Ovary (tissue), 9 donors: ENCODE results near the gene MEG3. TPM values are rescaled to one million over a fixed set of nuclear protein-coding genes. Genes with fewer than 3 reads are reported as not detected.
A peak's percentile ranks its signal among the peaks of the same experiment; 100 is the strongest.

Experiments
- DNase-seq, 5 donors: peaks; one replicate each; pipeline ENCODE4 v3.0.0-alpha.2; 2019 to 2020
- H3K27ac ChIP-seq, 2 donors: fragments of 200-600 bp; one replicate each; pipeline versions ENCODE4 v1.5.1 to v1.8.0; 2019 to 2022
- H3K27me3 ChIP-seq: fragments of 200-600 bp; one replicate; pipeline ENCODE4 v1.8.0; 2022
- H3K36me3 ChIP-seq: fragments of 200-600 bp; sonication (generic); one replicate; pipeline ENCODE4 v1.5.1; 2019
- H3K4me1 ChIP-seq: one replicate; pipeline ENCODE4 v1.8.1; 2013; ENCODE audit warnings: mild to moderate bottlenecking, moderate library complexity; ENCODE audit not compliant: insufficient read depth
- H3K4me3 ChIP-seq: fragments of 200-600 bp; sonication (generic); one replicate; pipeline ENCODE4 v1.5.1; 2017
- H3K9me3 ChIP-seq, 2 donors: fragments of 200-600 bp in 1 of 2; sonication (generic) in 1 of 2; one replicate each; pipeline versions ENCODE4 v1.5.1 to v1.8.1; 2013 to 2019; ENCODE audit warnings: mild to moderate bottlenecking in 1 of 2, moderate library complexity in 1 of 2
- EP300 ChIP-seq: sonication (generic); formaldehyde crosslinking; IDR thresholded peaks from one replicate; pipeline ENCODE4 v1.6.1; 2017; ENCODE audit warnings: antibody characterized with exemption
- POLR2A ChIP-seq: fragments of 450-650 bp; IDR thresholded peaks from one replicate; pipeline ENCODE4 v1.6.1; 2017; ENCODE audit warnings: antibody characterized with exemption, mild to moderate bottlenecking, moderate library complexity
- WGBS, 3 donors: extraction: QIAGEN DNeasy Blood & Tissue Kit in 1 of 3; methylation state at CpG; one replicate each; pipeline versions ENCODE4 v1.1.5 to v1.1.7; 2013 to 2017; 5-methylcytosine and 5-hydroxymethylcytosine counted together
- intact Hi-C, 4 donors: fragments of 100-400 bp; cut with DNase I; formaldehyde crosslinking; loops; one replicate each; pipeline versions ENCODE4 v1.11.0 to v1.15.1; 2022 to 2023
- polyA plus RNA-seq, 2 donors: library from polyadenylated mRNA; stranded (reverse); fragments of 200-250 nt in 1 of 2; fragments of 350-450 nt in 1 of 2; fragmentation: Illumina TruSeq in 1 of 2; extraction: RNeasy Lipid Tissue Mini Kit (QIAGEN cat#74804) in 1 of 2; gene quantifications; one replicate each; pipeline ENCODE4 v1.2.3, GENCODE V29; 2013 to 2014
- total RNA-seq, 7 donors: library from RNA; depleted of rRNA in 2 of 7; stranded (reverse); fragments of >200 nt in 2 of 7; fragmentation: NEBNext Ultra II Directional in 3 of 7; extraction: Animal tissue kit (Norgen Biotek cat#: 25700) in 3 of 7; gene quantifications; one replicate each; pipeline versions ENCODE4 v1.1.0 to v1.2.4, GENCODE V29; 2016 to 2023
- TF ChIP-seq, protein P1 (sequence below), 3 donors: fragments of 450-650 bp in 2 of 3; fragments of 200-600 bp in 1 of 3; IDR thresholded peaks; one replicate each; pipeline versions ENCODE4 v1.5.1 to v1.8.0; 2016 to 2022; ENCODE audit warnings: antibody characterized with exemption in 3 of 3, mild to moderate bottlenecking in 1 of 3
- donor health status: DM: no; HTN: no; CAD: no; lungs with moderate emphysema.
- donor health status: DM: no; HTN: no; CAD: no.
- donor health status: Bipolar disorder and iron deficiency.
- donor health status: DM: yes; HTN: yes; CAD: no.
- donor health status: DM: no; HTN: no; CAD: no.
- donor health status: DM: yes; HTN: yes; CAD: no.

The MEG3 gene
- total and polyA plus RNA-seq, 9 donors: 186 to 1,950 (median 396) TPM

DNA sequence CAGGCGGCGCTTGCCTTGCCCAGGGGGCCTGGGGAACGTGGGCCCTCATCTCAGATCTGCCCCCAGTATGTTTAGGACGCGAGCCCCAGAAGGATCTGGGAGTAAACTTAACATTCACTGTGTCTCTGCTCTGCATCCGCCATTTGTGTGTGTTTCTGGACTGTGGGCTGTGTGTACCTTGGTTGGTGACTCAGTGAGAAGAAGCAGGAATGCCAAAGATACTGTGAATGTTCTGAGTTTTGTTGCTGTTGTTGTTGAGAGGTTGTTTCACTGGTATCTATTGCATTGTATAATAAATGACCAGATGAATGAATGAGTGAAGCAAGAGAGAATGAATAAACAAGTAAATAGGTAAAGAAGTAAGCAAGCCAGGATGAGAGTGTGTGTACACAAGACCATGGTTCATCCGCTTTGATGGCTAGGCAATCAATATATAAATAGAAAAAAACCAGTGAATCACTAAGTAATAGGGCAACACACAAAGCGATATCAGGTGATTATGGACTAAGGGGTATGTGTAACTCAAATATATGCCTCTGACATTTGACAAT, 20.5 kb downstream of the MEG3 start:
- H3K4me3 ChIP-seq: no peak overlapping the region
- H3K27ac ChIP-seq: no peak overlapping the region
- DNase-seq: peak in 2 of 5 donors; percentile 9 to 23
- TF ChIP-seq, protein P1, sequence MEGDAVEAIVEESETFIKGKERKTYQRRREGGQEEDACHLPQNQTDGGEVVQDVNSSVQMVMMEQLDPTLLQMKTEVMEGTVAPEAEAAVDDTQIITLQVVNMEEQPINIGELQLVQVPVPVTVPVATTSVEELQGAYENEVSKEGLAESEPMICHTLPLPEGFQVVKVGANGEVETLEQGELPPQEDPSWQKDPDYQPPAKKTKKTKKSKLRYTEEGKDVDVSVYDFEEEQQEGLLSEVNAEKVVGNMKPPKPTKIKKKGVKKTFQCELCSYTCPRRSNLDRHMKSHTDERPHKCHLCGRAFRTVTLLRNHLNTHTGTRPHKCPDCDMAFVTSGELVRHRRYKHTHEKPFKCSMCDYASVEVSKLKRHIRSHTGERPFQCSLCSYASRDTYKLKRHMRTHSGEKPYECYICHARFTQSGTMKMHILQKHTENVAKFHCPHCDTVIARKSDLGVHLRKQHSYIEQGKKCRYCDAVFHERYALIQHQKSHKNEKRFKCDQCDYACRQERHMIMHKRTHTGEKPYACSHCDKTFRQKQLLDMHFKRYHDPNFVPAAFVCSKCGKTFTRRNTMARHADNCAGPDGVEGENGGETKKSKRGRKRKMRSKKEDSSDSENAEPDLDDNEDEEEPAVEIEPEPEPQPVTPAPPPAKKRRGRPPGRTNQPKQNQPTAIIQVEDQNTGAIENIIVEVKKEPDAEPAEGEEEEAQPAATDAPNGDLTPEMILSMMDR (IDR thresholded peaks at IDR 0.05): no peak
- TF ChIP-seq EP300 (no peak), POLR2A (no peak)
- H3K9me3 ChIP-seq: no peaks in the 10 kb centered on the region
- no peaks in the 10 kb centered on the region for H3K36me3 ChIP-seq
- H3K4me1 ChIP-seq: no peaks in the 10 kb centered on the region
- no peaks in the 10 kb centered on the region for H3K27me3 ChIP-seq
- intact Hi-C loops: no loop called here
- WGBS, 3 donors: 92 to 95% (median 94%) methylated on average over 8 of the region's 8 CpGs

DNA sequence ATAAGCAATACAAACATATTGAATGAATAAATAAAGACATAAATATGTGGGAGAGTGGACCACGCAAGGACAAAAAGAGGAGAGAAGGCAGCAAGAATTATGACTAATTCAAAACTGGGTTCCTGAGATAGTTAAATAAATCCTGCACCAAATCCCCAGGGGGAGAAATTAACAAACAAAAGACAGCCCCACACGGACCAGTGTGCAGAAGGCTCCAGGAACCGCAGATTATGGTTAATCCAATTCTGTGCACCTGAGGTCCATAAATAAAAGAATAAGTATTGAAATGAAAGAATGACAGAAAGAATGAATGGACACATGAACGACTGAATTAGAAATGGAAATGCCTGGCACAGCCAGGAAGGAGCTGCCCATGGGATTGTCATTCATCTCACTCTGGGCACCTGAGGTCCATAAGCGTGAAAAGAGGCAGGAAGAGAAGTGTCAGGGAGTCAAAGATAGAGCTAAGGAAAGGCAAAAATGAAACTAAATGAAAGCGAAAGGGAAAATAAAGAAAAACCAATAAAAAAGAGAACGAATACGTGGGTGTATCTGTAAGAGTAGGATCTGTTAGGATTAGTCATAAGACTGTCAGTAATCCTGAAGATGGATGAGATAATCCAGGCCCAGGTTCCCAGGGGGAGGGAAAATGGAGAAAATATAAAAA, 23.3 kb downstream of the MEG3 start:
- DNase-seq: no peak
- Histone ChIP-seq H3K27ac (no peak overlapping the region), H3K27me3 (no peaks in the 10 kb centered on the region), H3K36me3 (no peaks in the 10 kb centered on the region), H3K4me1 (no peaks in the 10 kb centered on the region), H3K4me3 (no peak overlapping the region), H3K9me3 (no peaks in the 10 kb centered on the region)
- intact Hi-C loops: no loop called here
- WGBS, 3 donors: 39 to 44% (median 43%) methylated on average over 8 of the region's 8 CpGs
- TF ChIP-seq EP300 (no peak), POLR2A (no peak)
- TF ChIP-seq, protein P1 (IDR thresholded peaks at IDR 0.05): no peak

DNA sequence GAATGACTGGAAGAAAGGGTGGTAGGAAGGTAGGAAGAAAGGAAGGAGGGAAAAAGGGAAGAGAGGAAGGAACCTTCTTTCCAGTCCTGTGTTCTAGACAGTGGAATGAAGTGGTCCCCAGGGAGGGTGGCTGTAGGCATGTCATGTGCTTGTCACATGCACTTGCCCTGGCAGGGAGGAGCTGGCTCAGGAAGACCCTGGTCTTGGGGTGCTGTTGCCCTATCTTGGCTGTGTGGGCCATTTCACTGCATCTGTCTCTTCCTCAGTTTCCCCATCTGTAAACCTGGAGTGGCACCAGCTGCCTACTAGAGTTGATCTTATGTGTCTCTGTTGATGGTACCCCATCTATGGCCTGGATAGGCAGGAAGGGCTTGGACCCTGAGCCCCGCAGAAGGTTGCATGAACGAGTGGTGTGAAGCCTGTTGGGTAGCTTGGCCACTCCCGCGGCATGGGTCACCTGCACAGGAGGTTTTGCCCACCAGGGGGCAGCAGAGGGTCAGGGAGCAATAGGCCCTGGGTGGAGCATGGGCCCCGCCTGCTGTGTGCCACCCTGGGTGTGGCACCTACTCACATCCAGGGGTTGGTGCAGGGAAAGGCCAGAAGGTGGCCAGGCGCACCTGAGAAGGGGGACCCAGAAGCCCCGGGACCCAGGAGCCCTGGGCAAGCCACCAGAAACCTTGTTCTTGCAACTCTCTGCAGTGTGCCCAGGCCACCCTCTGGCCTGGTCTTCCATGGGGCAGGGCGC, 25.1 kb downstream of the MEG3 start:
- H3K36me3 ChIP-seq: no peaks in the 10 kb centered on the region
- DNase-seq: peak in 4 of 5 donors; percentile 59 to 68 (median 62)
- H3K27me3 ChIP-seq: no peaks in the 10 kb centered on the region
- 74 to 92% (median 75%) methylated on average over 8 of the region's 8 CpGs for WGBS, 3 donors
- no peaks in the 10 kb centered on the region for H3K9me3 ChIP-seq
- H3K4me3 ChIP-seq: no peak overlapping the region
- intact Hi-C loops: no loop called here
- H3K4me1 ChIP-seq: no peaks in the 10 kb centered on the region
- TF ChIP-seq, protein P1 (IDR thresholded peaks at IDR 0.05): peak; percentile 18 to 49 (median 47)
- no peak for TF ChIP-seq EP300
- no peak for TF ChIP-seq POLR2A
- no peak overlapping the region for H3K27ac ChIP-seq

DNA sequence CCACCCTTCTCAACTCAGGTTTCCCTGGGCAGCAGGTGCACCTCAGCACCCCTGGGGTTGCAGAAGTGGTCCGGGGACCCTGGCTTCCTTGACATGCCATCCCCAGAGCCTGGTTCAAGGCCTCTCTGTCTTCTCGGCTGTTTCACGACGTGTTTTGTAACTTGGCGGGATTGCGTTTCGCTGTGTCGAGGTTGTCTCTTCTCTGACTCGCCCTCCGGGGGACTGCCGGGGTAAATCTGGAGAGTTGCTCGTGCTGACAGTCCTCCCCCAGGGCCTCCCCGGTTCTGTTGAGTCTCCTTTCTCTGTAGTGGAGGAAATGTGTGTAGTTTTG, 25.6 kb downstream of the MEG3 start:
- Histone ChIP-seq H3K27ac (no peak overlapping the region), H3K36me3 (no peaks in the 10 kb centered on the region), H3K9me3 (no peaks in the 10 kb centered on the region), H3K4me3 (no peak overlapping the region), H3K4me1 (no peaks in the 10 kb centered on the region), H3K27me3 (no peaks in the 10 kb centered on the region)
- TF ChIP-seq EP300: no peak
- TF ChIP-seq, protein P1 (IDR thresholded peaks at IDR 0.05): no peak
- no peak for TF ChIP-seq POLR2A
- WGBS, 3 donors: 75 to 81% (median 79%) methylated on average over 13 of the region's 13 CpGs
- DNase-seq: no peak
- intact Hi-C loops: no loop called here
